Esophagus muscularis mucosa (tissue), 4 donors: ENCODE results near the gene RXRA. TPM values are rescaled to one million over a fixed set of nuclear protein-coding genes. Genes with fewer than 3 reads are reported as not detected.

Source experiments
- DNase-seq: peaks from one replicate; pipeline ENCODE4 v3.0.0-alpha.2; 2017; ENCODE audit errors: extremely low spot score
- H3K27ac ChIP-seq, 4 donors: fragments of 200-600 bp; sonication (generic); replicated peaks in 1 of 4; 1 replicate in 3 of 4; 2 replicates in 1 of 4; pipeline ENCODE4 v1.5.1; 2016 to 2019; ENCODE audit warnings: mild to moderate bottlenecking in 1 of 4
- H3K27me3 ChIP-seq, 4 donors: fragments of 200-600 bp; sonication (generic); one replicate each; pipeline versions ENCODE4 v1.5.1 to v1.6.0; 2016 to 2019
- H3K36me3 ChIP-seq, 4 donors: fragments of 200-600 bp; sonication (generic); one replicate each; pipeline ENCODE4 v1.5.1; 2016 to 2019
- H3K4me1 ChIP-seq, 4 donors: fragments of 200-600 bp; sonication (generic); one replicate each; pipeline ENCODE4 v1.5.1; 2016 to 2019
- H3K4me3 ChIP-seq, 4 donors: fragments of 200-600 bp; sonication (generic); 1 replicate in 2 of 4; 2 replicates in 2 of 4; pipeline ENCODE4 v1.5.1; 2016 to 2019; ENCODE audit warnings: mild to moderate bottlenecking in 4 of 4, moderate library complexity in 1 of 4
- H3K9me3 ChIP-seq, 4 donors: fragments of 200-600 bp; sonication (generic); 1 replicate in 3 of 4; 2 replicates in 1 of 4; pipeline ENCODE4 v1.5.1; 2016 to 2019
- EP300 ChIP-seq: sonication (generic); formaldehyde crosslinking; IDR thresholded peaks from one replicate; pipeline ENCODE4 v1.6.1; 2017; ENCODE audit warnings: antibody characterized with exemption
- POLR2A ChIP-seq: fragments of 450-650 bp; IDR thresholded peaks from one replicate; pipeline ENCODE4 v1.6.1; 2017; ENCODE audit warnings: antibody characterized with exemption, moderate library complexity, mild to moderate bottlenecking, low read depth
- POLR2AphosphoS5 ChIP-seq, 2 donors: sonication (generic); formaldehyde crosslinking; IDR thresholded peaks; one replicate each; pipeline ENCODE4 v1.6.1; 2017; ENCODE audit warnings: antibody characterized with exemption in 2 of 2
- WGBS: methylation state at CpG from one replicate; pipeline ENCODE4 v1.1.5; 2018; 5-methylcytosine and 5-hydroxymethylcytosine counted together
- intact Hi-C: fragments of 100-400 bp; cut with DNase I; formaldehyde crosslinking; loops from one replicate; pipeline ENCODE4 v1.15.1; 2023
- total RNA-seq, 4 donors: library from RNA; depleted of rRNA; stranded (reverse); fragments of >200 nt; gene quantifications; one replicate each; pipeline versions ENCODE4 v1.1.0 to v1.2.1, GENCODE V29; 2016
- TF ChIP-seq, protein P1 (sequence below), 3 experiments: fragments of 200-600 bp in 2 of 3; fragments of 450-650 bp in 1 of 3; sonication (generic) in 2 of 3; IDR thresholded peaks; one replicate each; pipeline ENCODE4 v1.5.1; 2017 to 2019; ENCODE audit warnings: antibody characterized with exemption in 3 of 3, mild to moderate bottlenecking in 2 of 3, moderate library complexity in 1 of 3

Gene RXRA
- total RNA-seq, 4 donors from 2014 or later: 46.4 to 81.0 (median 63.7) TPM

DNA sequence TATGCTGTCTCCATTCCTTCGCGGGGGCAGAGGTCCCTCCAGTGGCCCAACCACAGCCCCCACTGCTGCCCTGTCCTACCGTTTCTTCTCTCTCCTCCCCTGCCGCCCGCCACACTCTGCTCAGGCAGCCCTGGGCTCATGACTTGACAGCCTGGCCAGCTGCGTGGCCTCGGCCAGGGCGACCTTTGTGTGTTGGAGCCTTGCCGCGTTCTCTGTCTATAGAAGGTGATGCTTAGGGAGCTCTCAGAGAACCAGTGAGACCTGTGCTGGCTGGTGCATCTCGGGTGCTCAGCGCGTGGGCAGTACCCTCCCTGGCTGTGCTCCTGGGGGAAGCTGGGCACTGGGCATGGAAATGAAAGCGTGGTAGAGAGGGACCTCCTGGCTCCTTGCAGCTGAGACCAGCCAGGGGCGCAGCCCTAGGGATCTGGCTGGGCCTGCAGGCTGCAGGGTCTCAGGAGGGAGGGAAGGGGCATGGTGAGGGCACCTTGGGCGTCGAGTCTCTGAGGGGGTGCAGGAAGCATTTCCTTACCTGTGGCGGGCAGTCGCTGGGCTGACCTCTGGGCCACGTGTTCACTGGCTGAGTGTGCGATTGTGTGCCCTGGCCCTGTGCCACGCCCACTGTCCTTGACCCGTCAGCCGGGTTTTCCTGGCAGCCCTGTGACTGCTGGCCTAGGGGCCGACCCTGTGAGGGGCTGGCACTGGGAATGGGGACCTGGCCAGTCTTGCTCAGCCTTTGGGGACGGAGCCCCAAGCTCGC is 50.3 kb downstream of the RXRA start:
- TF ChIP-seq, protein P1, sequence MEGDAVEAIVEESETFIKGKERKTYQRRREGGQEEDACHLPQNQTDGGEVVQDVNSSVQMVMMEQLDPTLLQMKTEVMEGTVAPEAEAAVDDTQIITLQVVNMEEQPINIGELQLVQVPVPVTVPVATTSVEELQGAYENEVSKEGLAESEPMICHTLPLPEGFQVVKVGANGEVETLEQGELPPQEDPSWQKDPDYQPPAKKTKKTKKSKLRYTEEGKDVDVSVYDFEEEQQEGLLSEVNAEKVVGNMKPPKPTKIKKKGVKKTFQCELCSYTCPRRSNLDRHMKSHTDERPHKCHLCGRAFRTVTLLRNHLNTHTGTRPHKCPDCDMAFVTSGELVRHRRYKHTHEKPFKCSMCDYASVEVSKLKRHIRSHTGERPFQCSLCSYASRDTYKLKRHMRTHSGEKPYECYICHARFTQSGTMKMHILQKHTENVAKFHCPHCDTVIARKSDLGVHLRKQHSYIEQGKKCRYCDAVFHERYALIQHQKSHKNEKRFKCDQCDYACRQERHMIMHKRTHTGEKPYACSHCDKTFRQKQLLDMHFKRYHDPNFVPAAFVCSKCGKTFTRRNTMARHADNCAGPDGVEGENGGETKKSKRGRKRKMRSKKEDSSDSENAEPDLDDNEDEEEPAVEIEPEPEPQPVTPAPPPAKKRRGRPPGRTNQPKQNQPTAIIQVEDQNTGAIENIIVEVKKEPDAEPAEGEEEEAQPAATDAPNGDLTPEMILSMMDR (IDR thresholded peaks at IDR 0.05): no peak
- no peak for TF ChIP-seq POLR2AphosphoS5 (IDR thresholded peaks at IDR 0.05)
- TF ChIP-seq POLR2A: no peak
- no peak for TF ChIP-seq EP300
- no peaks in the 10 kb centered on the region for H3K27me3 ChIP-seq
- peak overlapping the region; percentile 15 to 49 (median 27) for H3K4me3 ChIP-seq
- no peak for DNase-seq
- no peaks in the 10 kb centered on the region for H3K9me3 ChIP-seq
- 55% methylated on average over 19 of the region's 27 CpGs for WGBS
- H3K27ac ChIP-seq: peak overlapping the region; percentile 89 to 97 (median 94)
- peaks cover 92 to 100% (median 100%) of the 10 kb centered on the region in 4 donors for H3K4me1 ChIP-seq
- intact Hi-C loops: no loop called here
- no peaks in the 10 kb centered on the region for H3K36me3 ChIP-seq

DNA sequence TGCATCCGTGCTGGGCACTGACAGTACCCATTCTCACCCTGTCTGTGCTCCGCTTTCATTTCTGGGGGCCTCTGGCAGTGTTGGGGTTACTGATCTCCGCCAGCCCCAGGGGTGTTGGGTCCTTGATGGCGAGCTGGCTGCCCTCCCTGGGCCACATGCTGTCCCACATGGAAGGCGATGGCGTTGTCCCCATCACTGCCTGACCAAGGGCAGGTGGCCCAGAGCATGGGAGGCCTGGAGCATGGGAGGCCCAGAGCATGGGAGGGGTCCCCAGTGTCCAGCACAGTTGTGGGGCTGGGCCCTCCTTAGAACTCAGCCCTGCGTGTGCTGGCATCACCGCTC is 50.9 kb downstream of the RXRA start:
- Histone ChIP-seq H3K4me1 (peaks cover 98 to 100% (median 100%) of the 10 kb centered on the region in 4 donors), H3K4me3 (peak overlapping the region in 1 of 4 donors; percentile 28), H3K36me3 (no peaks in the 10 kb centered on the region), H3K9me3 (no peaks in the 10 kb centered on the region), H3K27ac (peak overlapping the region; percentile 89 to 97 (median 94)), H3K27me3 (no peaks in the 10 kb centered on the region)
- TF ChIP-seq EP300 (no peak), POLR2AphosphoS5 (IDR thresholded peaks at IDR 0.05) (no peak), POLR2A (no peak)
- TF ChIP-seq, protein P1 (IDR thresholded peaks at IDR 0.05): no peak
- DNase-seq: no peak
- WGBS: 83% methylated on average over 1 of the region's 8 CpGs
- intact Hi-C loops: no loop called here

GRCh38 chr9:134377976-134378375 is 51.7 kb downstream of the RXRA start:
- Histone ChIP-seq H3K27ac (peak overlapping the region; percentile 89 to 97 (median 94)), H3K36me3 (no peaks in the 10 kb centered on the region), H3K4me1 (peaks cover 100% of the 10 kb centered on the region in 4 donors), H3K27me3 (peaks cover 0 to under 1% (median 0%) of the 10 kb centered on the region in 4 donors), H3K4me3 (peak overlapping the region in 2 of 4 donors; percentile 4 to 24), H3K9me3 (no peaks in the 10 kb centered on the region)
- TF ChIP-seq POLR2AphosphoS5 (IDR thresholded peaks at IDR 0.05): peak in 1 of 2 donors; percentile 12
- no peak for TF ChIP-seq POLR2A
- no peak for TF ChIP-seq EP300
- DNase-seq: no peak
- 28% methylated on average over 7 of the region's 17 CpGs for WGBS
- intact Hi-C loops: no loop called here

GRCh38 chr9:134378901-134379338 is 52.7 kb downstream of the RXRA start:
- peak overlapping the region; percentile 89 to 97 (median 94) for H3K27ac ChIP-seq
- DNase-seq: no peak
- H3K27me3 ChIP-seq: peaks cover 0 to 4% (median 0%) of the 10 kb centered on the region in 4 donors
- 24% methylated on average over 5 of the region's 11 CpGs for WGBS
- peaks cover 100% of the 10 kb centered on the region in 4 donors for H3K4me1 ChIP-seq
- H3K36me3 ChIP-seq: no peaks in the 10 kb centered on the region
- H3K9me3 ChIP-seq: no peaks in the 10 kb centered on the region
- TF ChIP-seq, protein P1 (IDR thresholded peaks at IDR 0.05): no peak
- TF ChIP-seq POLR2AphosphoS5 (IDR thresholded peaks at IDR 0.05): peak; percentile 44 to 71
- intact Hi-C loops: no loop called here
- H3K4me3 ChIP-seq: peak overlapping the region in 2 of 4 donors; percentile 16 to 24

DNA sequence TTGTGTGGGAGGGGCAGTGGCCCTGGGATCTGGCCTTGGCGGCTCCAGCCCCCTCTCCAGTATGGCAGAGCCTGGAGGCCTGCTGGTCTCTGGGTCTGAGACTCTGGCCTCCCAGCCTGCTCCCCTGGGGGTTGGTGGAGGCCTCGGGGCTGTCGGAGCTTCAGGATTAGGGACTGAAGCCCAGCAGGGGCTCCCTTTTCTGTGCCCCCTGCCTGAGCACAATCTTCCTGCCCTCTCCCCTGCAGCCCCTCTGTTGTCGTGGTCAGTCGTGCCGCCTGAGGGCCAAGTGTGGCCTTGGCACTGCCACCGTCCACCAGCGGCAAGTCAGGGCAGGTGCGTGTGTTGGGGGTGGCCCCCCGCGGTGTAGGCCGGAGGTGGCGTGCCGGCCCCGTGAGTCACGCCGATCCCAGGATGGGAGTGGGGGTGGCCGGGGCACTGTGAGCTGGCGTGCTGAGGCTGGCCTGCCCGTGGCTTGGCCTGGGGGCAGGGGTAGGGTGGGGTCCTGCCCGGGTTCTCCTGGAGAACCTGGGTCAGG is 53.6 kb downstream of the RXRA start:
- H3K9me3 ChIP-seq: no peaks in the 10 kb centered on the region
- H3K4me3 ChIP-seq: no peak overlapping the region
- intact Hi-C loops: no loop called here
- no peak for DNase-seq
- peak overlapping the region; percentile 89 to 97 (median 94) for H3K27ac ChIP-seq
- peaks cover 100% of the 10 kb centered on the region in 4 donors for H3K4me1 ChIP-seq
- no peak for TF ChIP-seq POLR2AphosphoS5 (IDR thresholded peaks at IDR 0.05)
- TF ChIP-seq EP300: no peak
- TF ChIP-seq, protein P1 (IDR thresholded peaks at IDR 0.05): no peak
- no peak for TF ChIP-seq POLR2A
- WGBS: 83% methylated on average over 17 of the region's 21 CpGs
- no peaks in the 10 kb centered on the region for H3K36me3 ChIP-seq
- peaks cover 0 to 4% (median 0%) of the 10 kb centered on the region in 4 donors for H3K27me3 ChIP-seq
